Right lobe of liver (tissue), 4 donors: Measurements from ENCODE around the gene RBM15.

Experiments
- CTCF ChIP-seq, 4 donors: fragments of 200-600 bp in 3 of 4; fragments of 450-650 bp in 1 of 4; IDR thresholded peaks; one replicate each; pipeline versions ENCODE4 v1.5.1 to v1.8.0; 2016 to 2022; ENCODE audit warnings: antibody characterized with exemption in 4 of 4, mild to moderate bottlenecking in 2 of 4
- POLR2A ChIP-seq: fragments of 450-650 bp; IDR thresholded peaks from one replicate; pipeline ENCODE4 v1.6.1; 2017; ENCODE audit warnings: antibody characterized with exemption, mild to moderate bottlenecking
- donor health status: DM: no; HTN: no; CAD: no.
- donor health status: DM: no; HTN: no; CAD: no.
- donor health status: DM: no; HTN: yes; CAD: no.

- TF ChIP-seq CTCF (IDR thresholded peaks at IDR 0.05) (no peak), POLR2A (no peak)
Measured at GRCh38 chr1:110356379-110356778, 17.2 kb downstream of the RBM15 start.
